Measurements from ENCODE around the gene CRMP1. TPM values are rescaled to one million over a fixed set of nuclear protein-coding genes. Genes with fewer than 3 reads are reported as not detected.

Gene CRMP1
- total RNA-seq, 1 experiment from 2014 or later = not detected

- DNase-seq = peak; percentile 1
- CTCF ChIA-PET = no interaction called here
These were observed 28.5 kb upstream of the CRMP1 start for GRCh38 chr4:5921101-5921980.

GRCh38 chr4:5919571-5919970 lies 26.7 kb upstream of the CRMP1 start:
- DNase-seq = no peak
- Histone ChIP-seq H3K9ac (ENCODE audit: low read length) (no peak overlapping the region), H2AFZ (ENCODE audit: low read length) (no peak overlapping the region), H3K9me3 (ENCODE audit: low read length) (no peaks in the 10 kb centered on the region), H3K27me3 (ENCODE audit: low read length) (peaks cover 25% of the 10 kb centered on the region), H3K4me3 (ENCODE audit: low read length) (no peak overlapping the region), H3K79me2 (ENCODE audit: low read length) (no peaks in the 10 kb centered on the region), H3K36me3 (ENCODE audit: low read depth, low read length) (no peaks in the 10 kb centered on the region), H3F3A (ENCODE audit: low read length, unreplicated experiment) (no peaks in the 10 kb centered on the region), H3K4me2 (ENCODE audit: low read length) (no peak overlapping the region), H3K9me2 (replicated peaks; ENCODE audit: low read length) (no peaks in the 10 kb centered on the region), H3K4me1 (ENCODE audit: insufficient read depth, low read length) (no peaks in the 10 kb centered on the region), H3K27ac (ENCODE audit: low read length) (no peak overlapping the region), H4K20me1 (ENCODE audit: low read length) (no peaks in the 10 kb centered on the region)
- intact Hi-C loops (cut with micrococcal nuclease) = no loop called here
- CTCF ChIA-PET = no interaction called here
- POLR2A ChIA-PET (ENCODE audit: unreplicated experiment) = no interaction called here
- ATAC-seq = no peak
- BruUV-seq (replicated peaks) = no TSS peak
- TF ChIP-seq EZH2 (IDR thresholded peaks at IDR 0.05; ENCODE audit: low read length, unreplicated experiment) = no peak
- no peak for TF ChIP-seq EZH2phosphoT487 (IDR thresholded peaks at IDR 0.05; ENCODE audit: borderline replicate concordance, low read length)
- no peak for TF ChIP-seq CTCF (conservative IDR thresholded peaks at IDR 0.05; ENCODE audit: low read depth, low read length)

More at GRCh38 chr4:5921101-5921980, 28.5 kb upstream of the CRMP1 start:
- intact Hi-C loops (cut with micrococcal nuclease) = no loop called here
- Histone ChIP-seq H2AFZ (ENCODE audit: low read length) (no peak overlapping the region), H3K27me3 (ENCODE audit: low read length) (peaks cover 27% of the 10 kb centered on the region), H3F3A (ENCODE audit: low read length, unreplicated experiment) (no peaks in the 10 kb centered on the region), H3K9me2 (replicated peaks; ENCODE audit: low read length) (no peaks in the 10 kb centered on the region), H3K4me3 (ENCODE audit: low read length) (no peak overlapping the region), H3K79me2 (ENCODE audit: low read length) (no peaks in the 10 kb centered on the region), H3K27ac (ENCODE audit: low read length) (no peak overlapping the region), H3K36me3 (ENCODE audit: low read depth, low read length) (no peaks in the 10 kb centered on the region), H3K4me2 (ENCODE audit: low read length) (no peak overlapping the region), H3K9ac (ENCODE audit: low read length) (no peak overlapping the region), H4K20me1 (ENCODE audit: low read length) (no peaks in the 10 kb centered on the region), H3K4me1 (ENCODE audit: insufficient read depth, low read length) (no peaks in the 10 kb centered on the region), H3K9me3 (ENCODE audit: low read length) (no peaks in the 10 kb centered on the region)
- POLR2A ChIA-PET (ENCODE audit: unreplicated experiment) = no interaction called here
- no peak for ATAC-seq
- BruUV-seq (replicated peaks) = no TSS peak
- TF ChIP-seq EZH2phosphoT487 (IDR thresholded peaks at IDR 0.05; ENCODE audit: borderline replicate concordance, low read length) (no peak), EZH2 (IDR thresholded peaks at IDR 0.05; ENCODE audit: low read length, unreplicated experiment) (no peak), CTCF (conservative IDR thresholded peaks at IDR 0.05; ENCODE audit: low read depth, low read length) (no peak)

GRCh38 chr4:5919044-5919443 lies 26.2 kb upstream of the CRMP1 start:
- Histone ChIP-seq H3K9me3 (ENCODE audit: low read length) (no peaks in the 10 kb centered on the region), H3K9me2 (replicated peaks; ENCODE audit: low read length) (no peaks in the 10 kb centered on the region), H3K36me3 (ENCODE audit: low read depth, low read length) (no peaks in the 10 kb centered on the region), H2AFZ (ENCODE audit: low read length) (no peak overlapping the region), H3K9ac (ENCODE audit: low read length) (no peak overlapping the region), H3K27me3 (ENCODE audit: low read length) (peaks cover 25% of the 10 kb centered on the region), H3K79me2 (ENCODE audit: low read length) (no peaks in the 10 kb centered on the region), H3K4me1 (ENCODE audit: insufficient read depth, low read length) (no peaks in the 10 kb centered on the region), H4K20me1 (ENCODE audit: low read length) (no peaks in the 10 kb centered on the region), H3F3A (ENCODE audit: low read length, unreplicated experiment) (no peaks in the 10 kb centered on the region), H3K4me3 (ENCODE audit: low read length) (no peak overlapping the region), H3K27ac (ENCODE audit: low read length) (no peak overlapping the region), H3K4me2 (ENCODE audit: low read length) (no peak overlapping the region)
- TF ChIP-seq CTCF (conservative IDR thresholded peaks at IDR 0.05; ENCODE audit: low read depth, low read length) (no peak), EZH2phosphoT487 (IDR thresholded peaks at IDR 0.05; ENCODE audit: borderline replicate concordance, low read length) (no peak), EZH2 (IDR thresholded peaks at IDR 0.05; ENCODE audit: low read length, unreplicated experiment) (no peak)
- DNase-seq (no peak), ATAC-seq (no peak)
- no TSS peak for BruUV-seq (replicated peaks)
- intact Hi-C loops (cut with micrococcal nuclease) = no loop called here
- CTCF ChIA-PET = no interaction called here
- POLR2A ChIA-PET (ENCODE audit: unreplicated experiment) = no interaction called here

Data from PC-3 (cell line).